NCI-H345 treated with DMSO at 0.1 percent for 48 hours (cell line): Measurements from ENCODE around the gene ADCK2.
A peak's percentile ranks its signal among the peaks of the same experiment; 100 is the strongest.
"Not testable (repeated sequence)": the region's sequence is repeated elsewhere in the genome, so short reads cannot be mapped to it uniquely, and the experiment has no call there.

ENCODE experiments used
- DNase-seq: peaks from one replicate; lab custom pipeline; 2025; ENCODE audit not compliant: unreplicated experiment; lab: John Stamatoyannopoulos, UW

The ADCK2 gene

DNA sequence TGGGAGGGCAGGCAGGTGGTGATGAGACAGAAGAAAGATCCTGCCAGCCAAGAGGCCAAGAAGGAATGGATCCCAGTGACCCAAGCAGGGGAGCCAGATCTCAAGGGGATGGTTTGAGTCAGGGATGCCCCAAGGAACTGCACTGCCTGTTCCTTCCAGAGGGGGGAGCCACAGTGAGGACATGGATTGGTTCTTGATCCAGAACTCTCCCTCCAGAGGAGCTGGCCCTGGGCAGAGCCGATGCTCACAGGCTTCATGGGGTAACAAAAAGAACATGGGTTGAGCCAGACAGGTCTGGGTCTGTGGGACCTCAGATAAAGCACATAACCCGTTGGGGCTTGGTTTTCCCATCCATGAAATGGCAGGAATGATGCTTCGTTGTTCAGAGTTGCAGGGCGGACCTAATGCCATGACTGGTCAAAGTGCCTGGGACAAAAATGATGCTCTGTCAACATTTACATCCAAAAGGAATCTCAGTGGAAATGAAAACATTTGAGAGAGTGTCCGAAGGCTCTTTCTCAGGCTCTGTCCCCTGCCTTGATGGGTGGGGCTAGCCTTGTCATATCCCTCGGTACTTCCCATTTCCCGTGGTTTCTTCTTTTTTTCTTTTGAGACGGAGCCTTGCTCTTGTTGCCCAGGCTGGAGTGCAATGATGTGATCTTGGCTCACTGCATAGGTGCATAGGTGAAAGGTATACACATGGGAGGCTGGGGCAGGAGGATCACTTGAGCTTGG, 27.4 kb upstream of the ADCK2 start:
- no peak for DNase-seq

DNA sequence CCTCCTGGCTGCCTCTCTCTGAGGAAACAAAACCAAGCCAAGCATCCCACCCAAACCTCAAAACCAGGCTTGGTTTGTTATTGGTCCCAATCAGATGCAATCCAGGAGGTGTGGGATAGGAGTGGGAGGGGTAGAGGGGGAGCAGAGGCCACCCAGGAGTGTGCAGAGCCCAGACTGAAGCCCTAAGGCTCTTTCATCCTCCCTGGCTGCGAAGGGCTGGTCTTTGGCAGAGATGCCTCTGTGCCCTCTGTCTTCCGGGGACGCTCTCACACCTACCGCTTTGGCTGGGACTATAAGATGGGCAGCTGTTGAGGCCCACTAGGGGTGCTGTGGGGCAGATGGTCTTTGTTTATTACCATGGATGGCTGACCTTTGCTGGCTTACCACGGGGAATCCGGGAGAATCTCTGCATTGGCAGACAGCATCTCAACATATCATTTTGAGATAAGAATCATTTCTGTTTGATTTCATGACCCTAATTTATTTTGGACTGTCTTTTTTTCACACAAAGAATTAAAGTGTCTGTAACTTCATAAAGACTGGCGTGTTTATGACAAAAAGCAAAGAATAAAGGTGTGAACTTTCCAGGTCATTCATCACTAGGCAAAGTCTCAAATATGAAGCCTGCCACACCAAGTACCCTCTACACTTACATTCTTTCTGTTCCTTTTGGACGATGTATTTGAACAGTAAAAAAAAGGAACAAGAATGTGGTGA, 25.7 kb upstream of the ADCK2 start:
- DNase-seq: peak; percentile 48

DNA sequence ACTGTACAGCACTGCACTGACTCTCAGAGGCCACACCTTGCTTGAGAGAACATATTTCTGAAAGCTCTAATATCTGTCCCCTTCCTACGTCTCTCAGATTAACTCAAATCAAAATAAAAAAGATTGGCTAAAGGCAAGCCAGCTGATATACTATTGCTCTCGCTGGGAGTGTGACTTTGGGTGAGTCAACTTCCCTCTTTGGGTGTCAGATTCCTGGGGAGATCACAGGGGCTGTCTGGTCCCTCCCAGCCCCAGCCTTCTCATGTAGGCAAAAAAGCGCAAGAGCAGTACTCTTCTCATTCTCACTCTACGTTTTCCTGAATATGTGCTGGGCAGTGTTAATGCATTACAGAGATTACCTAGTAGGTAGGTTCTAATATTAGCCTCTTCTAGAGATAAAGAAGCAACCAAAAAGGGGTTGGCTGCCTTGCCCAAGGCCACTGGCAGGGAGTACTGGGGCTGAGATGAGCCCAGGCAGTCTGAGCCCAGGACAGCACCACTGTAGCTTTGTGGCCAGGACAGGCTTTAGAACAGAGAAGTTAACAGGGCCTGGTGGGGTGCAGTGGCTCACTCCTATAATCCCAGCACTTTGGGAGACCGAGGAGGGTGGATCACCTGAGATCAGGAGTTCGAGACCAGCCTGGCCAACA, 23.1 kb upstream of the ADCK2 start:
- no peak for DNase-seq

DNA sequence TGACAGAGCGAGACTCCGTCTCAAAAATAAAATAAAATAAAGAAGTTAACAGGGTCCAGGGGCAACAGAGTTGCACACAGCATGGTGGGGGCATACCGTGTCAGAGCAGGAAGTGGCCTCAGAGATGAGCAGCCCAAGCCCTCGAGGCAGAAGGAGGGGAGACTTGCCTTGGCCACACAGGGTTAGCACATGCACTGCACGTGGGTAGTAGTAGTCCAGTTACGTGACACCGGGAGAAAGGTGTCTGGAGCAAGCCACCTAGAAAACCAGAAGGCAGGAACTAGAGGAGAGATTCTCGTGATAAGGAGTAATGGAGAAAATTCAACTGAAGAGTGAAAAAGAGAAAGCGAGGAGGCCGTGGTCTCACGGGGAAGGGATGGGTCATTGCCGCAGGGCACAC, 22.4 kb upstream of the ADCK2 start:
- DNase-seq: no peak

DNA sequence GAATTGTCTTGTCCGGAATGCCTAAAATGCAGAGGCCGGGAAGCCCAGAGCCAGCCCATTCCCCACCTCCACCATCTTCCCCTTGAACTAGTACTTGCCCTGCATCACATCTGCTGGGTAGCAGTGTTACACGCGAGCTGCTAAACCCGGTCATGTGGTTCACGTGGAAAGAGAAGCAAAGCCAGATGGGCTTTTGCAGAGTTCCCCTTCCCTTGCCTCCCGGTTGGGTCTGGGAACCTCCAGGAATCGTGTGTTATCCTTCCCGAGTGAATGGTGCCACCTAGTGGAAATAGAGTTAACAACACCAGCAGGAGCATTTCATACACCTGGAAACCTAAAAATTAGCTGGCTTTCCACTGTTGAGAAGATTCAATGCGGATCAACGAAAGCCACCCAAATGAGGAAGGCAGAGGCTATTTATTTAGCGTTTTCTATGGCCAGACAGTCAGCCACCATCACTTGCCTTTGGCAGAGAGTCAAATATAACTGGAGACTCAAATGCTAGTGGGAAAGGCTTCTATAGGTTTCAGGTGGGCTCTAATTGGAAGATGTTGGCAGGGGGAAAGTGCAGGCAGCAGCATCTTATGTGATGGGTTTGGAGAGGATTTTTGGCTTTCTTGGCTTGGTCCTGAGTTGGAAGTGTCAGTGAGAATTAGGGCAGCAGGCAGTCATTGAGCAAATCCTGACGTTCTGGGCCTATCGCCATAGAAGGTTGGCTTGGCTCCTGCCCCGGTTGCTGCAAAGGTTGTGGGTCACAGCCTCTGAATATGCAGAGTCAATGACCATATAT, 19.2 kb upstream of the ADCK2 start:
- peak; percentile 80 for DNase-seq

DNA sequence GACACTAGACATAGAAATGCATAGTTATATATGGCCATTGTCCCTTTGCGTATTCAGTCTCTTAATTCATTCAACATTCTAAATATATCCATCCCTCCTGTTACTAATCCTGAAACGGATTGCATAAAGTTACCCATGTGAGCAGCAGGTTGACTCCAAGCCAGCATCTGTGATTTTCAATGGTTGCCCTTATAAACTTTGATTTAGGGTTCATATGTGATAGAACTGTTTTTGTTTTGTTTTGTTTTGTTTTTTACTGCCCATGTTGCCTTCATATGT, 18.7 kb upstream of the ADCK2 start:
- no peak for DNase-seq

DNA sequence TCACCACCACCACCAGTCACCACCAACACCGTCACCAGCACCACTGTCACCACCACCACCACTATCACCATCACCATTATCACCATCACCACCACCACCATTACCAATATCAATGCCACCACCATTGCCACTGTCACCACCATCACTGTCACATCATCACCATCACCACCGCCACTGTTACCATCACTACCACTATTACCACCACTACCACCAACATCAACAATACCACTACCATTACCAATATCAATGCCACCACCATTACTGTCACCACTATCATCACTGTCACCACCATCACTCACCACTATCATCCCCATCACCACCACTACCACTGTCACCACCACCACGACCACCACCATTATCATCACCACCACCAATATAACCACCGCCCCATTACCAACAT, 18.1 kb upstream of the ADCK2 start:
- no peak for DNase-seq

DNA sequence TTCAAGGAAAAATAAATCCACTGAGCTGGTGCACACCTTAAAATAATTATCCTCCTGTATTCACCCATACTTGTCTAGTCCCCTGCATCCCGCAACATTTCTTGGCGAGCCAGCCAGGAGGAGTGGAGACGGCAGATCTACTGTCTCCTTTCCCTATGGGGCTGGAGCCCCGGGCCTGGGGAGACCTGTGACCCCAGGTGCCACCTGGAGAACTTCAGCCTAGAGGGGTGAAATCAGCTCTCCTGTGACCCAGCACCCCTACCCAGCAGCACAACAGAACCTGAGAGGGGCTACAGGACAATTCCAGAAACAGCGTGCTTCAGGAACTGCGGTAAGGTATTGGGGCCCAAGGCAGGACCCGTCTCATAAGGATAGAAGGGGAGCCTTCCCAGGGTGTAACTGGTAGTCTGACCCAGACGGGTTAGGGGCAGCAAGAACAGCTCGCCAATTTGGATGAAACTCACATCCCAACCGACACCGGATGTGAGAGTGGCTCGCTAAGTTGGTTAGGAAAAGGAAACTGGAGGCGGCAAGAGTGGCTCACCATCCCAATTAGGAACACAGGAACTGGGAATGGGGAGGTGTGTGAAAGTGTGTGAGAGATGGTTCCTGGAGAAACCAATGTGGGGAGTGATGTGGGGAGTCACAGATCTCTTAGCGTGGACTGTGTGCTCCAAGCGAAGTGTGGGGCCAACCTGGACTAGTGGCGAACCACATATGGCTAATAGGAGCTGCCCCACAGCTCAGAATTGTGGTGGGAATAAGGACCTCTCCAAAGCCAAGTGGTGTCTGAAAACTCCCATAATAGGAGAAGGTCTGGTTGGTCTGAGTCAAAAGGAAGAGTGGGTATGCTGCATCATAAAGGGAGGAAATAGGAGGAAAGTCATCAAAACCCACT, 17.0 kb upstream of the ADCK2 start:
- DNase-seq: no peak

DNA sequence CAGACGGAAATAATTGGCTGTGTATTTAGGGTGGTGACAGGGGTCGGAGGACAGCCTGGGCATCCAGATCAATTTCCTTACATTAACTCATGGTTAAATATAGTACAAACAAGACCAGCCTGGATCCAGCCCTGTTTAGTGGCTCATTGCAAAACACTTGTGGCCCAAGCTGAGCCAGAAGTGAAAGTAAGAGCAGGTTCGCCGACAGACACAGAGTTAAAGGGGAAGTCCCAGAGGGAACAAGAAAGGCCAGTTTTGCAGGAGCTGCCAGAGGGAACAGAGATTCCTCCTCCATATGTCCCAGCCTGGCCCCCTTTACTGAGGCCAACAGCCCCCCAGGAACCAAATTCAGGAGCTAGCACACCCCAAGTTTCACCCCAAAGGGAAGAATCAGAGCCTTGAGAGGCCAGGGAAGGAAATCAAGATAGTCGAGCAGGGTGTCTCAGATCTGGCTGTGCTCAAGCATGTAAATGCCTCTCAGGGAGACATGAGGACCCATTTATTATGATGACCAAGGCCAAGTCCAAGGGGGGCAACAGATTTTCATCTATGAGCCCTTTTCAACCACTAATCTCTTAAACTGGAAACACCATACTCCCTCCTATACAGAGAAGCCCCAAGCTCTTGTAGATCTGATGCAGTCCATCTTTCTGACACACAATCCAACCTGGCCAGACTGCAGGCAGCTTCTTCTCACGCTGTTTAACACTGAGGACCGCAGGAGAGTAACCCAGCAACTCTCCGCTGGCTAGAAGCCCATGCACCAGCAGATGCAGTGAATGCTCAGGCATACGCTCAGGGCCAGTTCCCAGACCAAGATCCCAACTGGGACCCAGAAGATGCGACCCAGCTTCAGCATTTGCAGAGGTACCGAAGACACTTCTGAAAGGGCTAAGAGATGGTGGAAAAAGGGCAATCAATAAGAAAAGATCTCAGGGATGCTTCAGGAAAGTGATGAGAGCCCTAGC, 15.9 kb upstream of the ADCK2 start:
- DNase-seq: no peak

DNA sequence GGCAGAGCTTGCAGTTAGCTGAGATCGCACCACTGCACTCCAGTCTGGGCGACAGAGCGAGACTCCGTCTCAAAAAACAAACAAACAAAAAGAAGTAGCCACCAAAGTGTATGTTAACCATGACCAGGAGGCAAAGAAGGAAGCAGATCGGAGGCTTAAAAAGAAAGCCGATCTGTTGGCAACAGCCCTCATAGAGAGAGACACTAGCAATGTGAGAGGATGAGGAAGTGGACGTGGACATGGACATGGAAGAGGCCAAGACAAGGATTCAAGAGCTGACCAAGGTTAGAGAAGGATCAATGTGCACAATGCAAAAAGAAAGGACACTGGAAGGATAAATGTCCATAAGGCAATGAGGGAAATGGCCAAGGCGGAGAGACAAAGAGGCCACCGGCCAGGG, 14.9 kb upstream of the ADCK2 start:
- no peak for DNase-seq

DNA sequence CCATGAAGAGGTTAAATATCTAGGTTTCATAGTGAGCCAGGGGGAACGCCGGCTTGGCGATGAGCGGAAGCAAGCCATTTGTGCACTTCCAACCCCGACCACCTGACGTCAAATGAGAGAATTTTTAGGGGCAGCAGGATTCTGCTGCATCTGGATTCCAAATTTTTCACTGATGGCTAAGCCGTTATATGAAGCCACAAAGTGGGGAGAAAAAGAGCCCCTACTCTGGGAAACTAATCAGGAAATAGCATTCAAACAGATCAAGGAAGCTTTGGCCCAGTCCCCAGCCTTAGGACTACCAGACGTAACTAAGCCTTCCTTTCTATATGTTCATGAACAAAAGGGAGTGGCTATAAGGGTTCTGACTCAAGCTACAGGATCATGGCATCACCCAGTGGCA, 12.9 kb upstream of the ADCK2 start:
- DNase-seq: no peak

DNA sequence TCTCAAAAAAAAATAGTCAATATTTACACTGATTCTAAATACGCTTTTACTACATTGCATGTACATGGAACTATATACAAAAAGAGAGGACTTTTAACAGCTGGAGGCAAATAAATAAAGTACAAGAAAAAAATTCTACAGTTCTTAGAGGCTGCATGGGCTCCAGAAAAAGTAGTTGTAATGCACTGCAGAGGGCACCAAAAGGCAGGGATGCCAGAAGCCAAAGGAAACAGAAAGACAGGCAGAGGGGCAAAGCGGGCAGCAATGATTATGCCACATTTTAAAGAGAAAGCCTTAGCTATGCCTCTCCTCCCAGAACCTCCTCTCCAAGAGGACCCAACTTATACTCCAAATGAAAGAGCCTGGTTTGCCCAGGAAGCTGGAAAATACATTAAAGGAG, 11.6 kb upstream of the ADCK2 start:
- DNase-seq: no peak

DNA sequence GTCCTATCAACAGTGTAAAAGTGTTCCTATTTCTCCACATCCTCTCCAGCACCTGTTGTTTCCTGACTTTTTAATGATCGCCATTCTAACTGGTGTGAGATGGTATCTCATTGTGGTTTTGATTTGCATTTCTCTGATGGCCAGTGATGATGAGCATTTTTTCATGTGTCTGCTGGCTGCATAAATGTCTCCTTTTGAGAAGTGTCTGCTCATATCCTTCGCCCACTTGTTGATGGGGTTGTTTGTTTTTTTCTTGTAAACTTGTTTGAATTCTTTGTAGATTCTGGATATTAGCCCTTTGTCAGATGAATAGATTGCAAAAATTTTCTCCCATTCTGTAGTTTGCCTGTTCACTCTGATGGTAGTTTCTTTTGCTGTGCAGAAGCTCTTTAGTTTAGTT, 9.8 kb upstream of the ADCK2 start:
- DNase-seq: not testable (repeated sequence)

DNA sequence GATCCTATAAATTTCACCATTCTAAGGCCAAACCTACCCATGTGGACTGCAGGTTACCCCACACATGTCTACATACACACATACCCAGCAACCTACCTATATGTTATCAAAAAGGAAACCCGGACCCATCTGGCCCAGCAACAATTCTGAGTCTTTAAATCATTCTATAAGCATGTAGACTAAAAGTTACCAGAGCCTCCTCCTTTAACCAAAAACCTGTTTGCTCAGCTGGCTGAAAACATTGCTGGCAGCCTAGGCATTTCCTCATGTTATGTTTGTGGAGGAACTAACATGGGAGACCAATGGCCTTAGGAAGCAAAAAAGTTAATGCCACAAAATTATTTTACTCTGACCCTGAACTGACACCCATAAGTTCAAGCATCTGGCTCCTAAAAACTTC, 5.3 kb upstream of the ADCK2 start:
- DNase-seq: no peak

DNA sequence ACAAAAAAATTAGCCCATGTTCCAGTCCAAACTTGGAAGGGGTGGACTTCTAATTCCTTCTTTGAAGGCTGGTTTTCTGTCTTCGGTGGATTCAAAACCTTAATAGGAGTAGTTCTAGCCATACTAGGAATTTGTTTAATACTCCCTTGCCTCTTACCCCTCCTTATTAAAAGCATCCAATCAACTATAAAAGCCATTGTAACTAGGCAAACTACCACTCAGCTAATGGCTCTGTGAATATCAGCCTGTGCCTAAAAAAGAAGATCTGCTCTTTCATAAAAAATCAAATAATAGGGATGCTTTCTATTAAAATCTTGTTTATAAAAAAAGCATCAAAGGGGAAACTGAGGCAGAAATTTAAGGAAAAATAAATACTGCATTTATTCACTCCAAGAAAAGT, 4.1 kb upstream of the ADCK2 start:
- DNase-seq: no peak

DNA sequence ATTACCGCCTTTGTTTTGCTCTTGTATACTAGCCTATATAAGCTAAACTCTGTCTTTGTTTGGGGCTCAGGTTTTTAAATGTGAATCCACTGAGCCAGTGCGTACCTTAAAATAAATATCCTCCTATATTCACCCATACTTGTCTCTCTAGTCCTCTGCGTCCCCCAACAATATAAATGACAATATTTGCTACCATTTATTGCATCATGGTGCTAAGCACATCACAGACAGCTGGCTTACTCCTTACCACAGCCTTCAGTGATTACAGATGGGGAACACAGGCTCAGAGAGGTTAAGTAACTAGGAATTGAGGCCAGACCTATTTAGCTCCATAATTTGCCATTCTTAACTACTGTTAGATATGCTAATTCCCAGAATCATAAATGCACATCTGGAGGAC, 3.4 kb upstream of the ADCK2 start:
- no peak for DNase-seq

DNA sequence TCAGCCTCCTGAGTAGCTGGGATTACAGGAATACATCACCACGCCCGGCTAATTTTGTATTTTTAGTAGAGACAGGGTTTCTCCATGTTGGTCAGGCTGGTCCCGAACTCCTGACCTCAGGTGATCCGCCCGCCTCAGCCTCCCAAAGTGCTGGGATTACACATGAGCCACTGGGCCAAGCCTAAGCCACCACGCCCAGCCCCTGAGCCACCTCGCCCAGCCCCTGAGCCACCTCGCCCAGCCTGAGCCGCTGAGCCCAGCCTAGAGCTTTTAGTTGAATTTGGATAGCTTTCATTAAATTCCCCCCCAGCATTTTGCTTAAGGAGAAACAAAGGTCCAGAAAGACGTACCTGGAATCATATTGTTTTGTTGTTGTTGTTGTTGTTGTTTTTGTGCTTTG, 2.9 kb upstream of the ADCK2 start:
- DNase-seq: not testable (repeated sequence)

DNA sequence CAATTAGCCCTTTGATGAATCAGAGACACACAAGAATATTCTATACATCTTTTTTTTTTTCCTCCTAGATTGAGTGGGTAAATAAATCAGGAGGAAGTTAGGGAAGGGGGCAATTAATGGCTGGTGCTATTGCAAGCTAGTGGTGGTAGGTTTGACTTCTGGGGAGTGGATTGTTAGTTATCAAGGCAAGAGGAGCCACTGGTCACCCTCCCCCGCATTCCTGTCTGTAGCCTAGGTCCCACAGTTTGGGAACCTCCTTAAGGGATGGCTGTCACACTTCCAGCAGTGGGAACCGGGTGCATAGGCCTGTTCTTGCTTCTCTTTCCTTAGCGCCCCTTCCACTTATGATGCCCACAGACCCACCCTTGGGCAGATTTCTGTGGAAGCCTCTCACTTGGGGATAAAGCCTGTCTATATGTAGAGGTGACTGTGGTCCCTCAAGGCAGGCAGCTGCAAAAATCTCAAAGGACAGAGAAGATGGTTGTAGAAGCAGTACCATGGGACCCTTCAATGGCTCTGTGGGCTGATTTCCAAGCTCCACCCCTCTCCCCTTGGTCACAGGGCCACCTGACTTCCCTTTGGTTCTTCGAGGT, 2.3 kb upstream of the ADCK2 start:
- no peak for DNase-seq

DNA sequence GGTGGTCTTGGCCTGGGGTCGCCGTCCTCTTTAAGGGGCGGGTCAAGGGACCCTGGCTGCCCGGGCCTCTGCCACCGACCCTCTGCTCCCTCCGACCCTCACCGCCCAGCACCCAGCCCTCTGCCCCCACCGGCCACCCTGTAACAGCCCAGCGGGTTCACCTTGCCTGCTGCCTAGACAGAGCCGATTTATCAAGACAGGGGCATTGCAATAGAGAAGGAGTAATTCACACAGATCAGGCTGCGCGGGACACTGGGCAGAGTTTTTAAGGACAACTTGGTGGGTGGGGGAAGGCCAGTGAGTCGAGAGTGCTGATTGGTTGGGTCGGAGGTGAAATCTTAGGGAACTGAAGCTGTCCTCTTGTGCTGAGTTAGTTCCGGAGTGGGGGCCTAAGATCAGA, 779 bp upstream of the ADCK2 start:
- DNase-seq: no peak
